Neural progenitor cell (in vitro differentiated cells): ENCODE measurements around the gene TUBB3.

Experiments
- CTCF ChIP-seq: fragments of 200-600 bp; sonication (generic); IDR thresholded peaks from 2 replicates; pipeline ENCODE4 v1.5.1; 2017; ENCODE audit warnings: antibody characterized with exemption, mild to moderate bottlenecking
- EZH2phosphoT487 ChIP-seq: fragments of 200-600 bp; sonication (generic); IDR thresholded peaks from 2 replicates; pipeline ENCODE4 v1.6.1; 2017; ENCODE audit warnings: antibody characterized with exemption

DNA sequence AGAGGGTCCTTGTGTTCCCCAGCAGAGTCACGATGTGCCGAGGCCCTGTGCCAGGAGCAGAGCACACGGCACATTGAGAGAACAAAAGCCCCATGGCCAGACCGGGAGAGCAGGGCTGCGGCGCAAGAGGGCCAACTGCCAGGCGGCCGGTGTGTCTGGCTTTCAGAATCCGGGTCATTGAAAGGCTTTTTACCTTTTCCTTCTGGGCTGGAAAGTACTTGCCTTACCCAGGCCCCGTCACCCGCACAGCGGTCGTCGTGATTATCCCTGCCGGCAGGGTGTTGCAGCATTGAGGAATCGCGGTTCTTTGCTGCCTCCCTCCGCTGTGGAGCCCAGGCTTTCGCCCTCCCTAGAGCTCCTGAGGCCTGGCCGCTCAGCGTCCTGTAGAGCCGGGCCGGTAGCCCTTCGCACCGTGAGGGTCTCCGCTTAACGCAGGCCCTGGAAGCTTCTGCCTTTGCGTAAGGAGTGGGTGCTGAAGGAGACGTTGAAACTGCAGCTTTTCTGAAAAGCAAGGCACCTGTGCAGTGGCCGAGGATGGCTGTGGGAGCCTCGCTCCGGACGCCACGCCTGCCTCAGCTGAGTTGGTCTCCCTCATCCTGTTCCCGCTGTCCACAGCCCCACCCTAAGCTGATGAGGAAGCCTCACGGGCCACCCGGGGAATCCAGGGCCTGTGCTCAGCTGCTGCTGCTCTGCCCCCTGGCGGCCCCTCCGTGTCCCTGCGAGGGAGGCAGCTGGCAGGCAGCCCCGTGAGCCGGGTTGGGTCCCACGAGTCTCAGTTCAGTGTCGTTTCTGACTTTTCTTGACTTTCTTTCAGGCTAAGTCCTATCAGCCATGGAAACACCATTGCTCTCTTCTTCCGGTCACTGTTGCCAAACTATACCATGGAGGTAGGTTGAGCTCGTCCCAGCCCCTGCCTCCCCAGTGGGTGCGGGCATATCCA lies 13.1 kb upstream of the TUBB3 start:
- TF ChIP-seq EZH2phosphoT487 (no peak), CTCF (peak; percentile 91)
